Trophoblast cell (in vitro differentiated cells and primary cell): ENCODE measurements around the gene SNRPA1.

Source experiments
- DNase-seq, 2 donors: peaks; one replicate each; pipeline ENCODE4 v3.0.0-alpha.2; 2016
- H2AFZ ChIP-seq: 2 replicates; pipeline ENCODE4 v1.6.1; 2013; ENCODE audit warnings: low read length, moderate library complexity, mild to moderate bottlenecking; ENCODE audit not compliant: insufficient read depth, poor library complexity
- H2AK5ac ChIP-seq: 2 replicates; pipeline ENCODE4 v1.6.1; 2013; ENCODE audit warnings: mild to moderate bottlenecking, low read length
- H2BK120ac ChIP-seq: 2 replicates; pipeline ENCODE4 v1.6.1; 2013; ENCODE audit warnings: low read length, mild to moderate bottlenecking, moderate library complexity; ENCODE audit not compliant: insufficient read depth, poor library complexity
- H2BK12ac ChIP-seq: 2 replicates; pipeline ENCODE4 v1.6.1; 2013; ENCODE audit warnings: mild to moderate bottlenecking, low read length, moderate library complexity
- H2BK5ac ChIP-seq: 2 replicates; pipeline ENCODE4 v1.6.1; 2013; ENCODE audit warnings: low read length, low read depth, moderate library complexity, mild to moderate bottlenecking; ENCODE audit not compliant: poor library complexity
- H3K14ac ChIP-seq: 2 replicates; pipeline ENCODE4 v1.6.1; 2013; ENCODE audit warnings: mild to moderate bottlenecking, low read length
- H3K18ac ChIP-seq: 2 replicates; pipeline ENCODE4 v1.6.1; 2013; ENCODE audit warnings: mild to moderate bottlenecking, low read length
- H3K23ac ChIP-seq: 2 replicates; pipeline ENCODE4 v1.6.1; 2013; ENCODE audit warnings: low read length
- H3K27ac ChIP-seq: 2 replicates; pipeline ENCODE4 v1.5.1; 2013; ENCODE audit warnings: low read depth, mild to moderate bottlenecking, inconsistent platforms, low read length, moderate library complexity
- H3K27me3 ChIP-seq: 2 replicates; pipeline ENCODE4 v1.6.1; 2013; ENCODE audit warnings: inconsistent platforms, mild to moderate bottlenecking, low read length, moderate library complexity; ENCODE audit not compliant: insufficient read depth
- H3K36me3 ChIP-seq, 2 experiments: 1 replicate in 1 of 2; 2 replicates in 1 of 2; pipeline ENCODE4 v1.6.1; 2013; ENCODE audit warnings: low read length in 2 of 2, mild to moderate bottlenecking in 2 of 2, moderate library complexity in 1 of 2; ENCODE audit not compliant: insufficient read depth in 2 of 2, control insufficient read depth in 1 of 2
- H3K4ac ChIP-seq: 2 replicates; pipeline ENCODE4 v1.6.1; 2013; ENCODE audit warnings: low read depth, mild to moderate bottlenecking, low read length, moderate library complexity
- H3K4me1 ChIP-seq, 2 experiments: 1 replicate in 1 of 2; 2 replicates in 1 of 2; pipeline ENCODE4 v1.6.1; 2013; ENCODE audit warnings: low read length in 2 of 2, mild to moderate bottlenecking in 2 of 2, moderate library complexity in 1 of 2; ENCODE audit not compliant: insufficient read depth in 2 of 2, control insufficient read depth in 1 of 2
- H3K4me2 ChIP-seq: 2 replicates; pipeline ENCODE4 v1.6.1; 2013; ENCODE audit warnings: inconsistent platforms, mild to moderate bottlenecking, low read length, moderate library complexity
- H3K4me3 ChIP-seq: 2 replicates; pipeline ENCODE4 v1.5.1; 2013; ENCODE audit warnings: mild to moderate bottlenecking, low read depth, low read length, inconsistent platforms
- H3K79me1 ChIP-seq: one replicate; pipeline ENCODE4 v1.6.1; 2013; ENCODE audit warnings: low read length
- H3K79me2 ChIP-seq: 2 replicates; pipeline ENCODE4 v1.6.1; 2013; ENCODE audit warnings: low read length, mild to moderate bottlenecking; ENCODE audit not compliant: control insufficient read depth, insufficient read depth, poor library complexity
- H3K9ac ChIP-seq: 2 replicates; pipeline ENCODE4 v1.6.1; 2013; ENCODE audit warnings: mild to moderate bottlenecking, low read length
- H3K9me3 ChIP-seq: 2 replicates; pipeline ENCODE4 v1.6.1; 2013; ENCODE audit warnings: low read depth, mild to moderate bottlenecking, control low read depth, inconsistent platforms, low read length; ENCODE audit not compliant: insufficient read depth
- H4K12ac ChIP-seq: 2 replicates; pipeline ENCODE4 v1.6.1; 2013; ENCODE audit warnings: low read depth, mild to moderate bottlenecking, low read length, moderate library complexity
- H4K8ac ChIP-seq: 2 replicates; pipeline ENCODE4 v1.6.1; 2013; ENCODE audit warnings: low read depth, mild to moderate bottlenecking, low read length, moderate library complexity
- H4K91ac ChIP-seq: one replicate; pipeline ENCODE4 v1.6.1; 2013; ENCODE audit warnings: low read depth, mild to moderate bottlenecking, low read length, moderate library complexity
- WGBS: extraction: QIAGEN DNeasy Blood & Tissue Kit; methylation state at CpG from one replicate; pipeline ENCODE4 v1.1.7; 2013; ENCODE audit warnings: missing lambda C conversion rate; ENCODE audit not compliant: insufficient read length, insufficient coverage; ENCODE audit errors: extremely low coverage; 5-methylcytosine and 5-hydroxymethylcytosine counted together

Gene SNRPA1

DNA sequence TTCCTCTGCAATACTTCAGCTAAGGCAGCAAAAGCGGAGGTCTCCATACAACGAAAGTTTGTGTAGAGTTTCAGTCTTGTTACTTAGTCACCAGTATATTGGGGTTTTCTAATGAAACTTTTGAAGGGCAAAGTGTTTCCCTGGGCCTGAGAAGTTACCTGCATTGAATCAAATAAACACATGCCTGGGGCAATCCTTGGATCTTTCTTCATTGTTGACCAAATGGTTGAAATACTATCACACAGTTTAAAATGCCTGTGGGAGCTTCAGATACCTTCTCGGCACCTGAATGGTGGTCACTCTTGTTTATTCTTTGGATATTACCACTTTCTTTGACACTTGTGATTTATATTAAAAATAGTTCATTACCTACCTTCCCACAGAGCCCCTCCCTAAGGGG is 42.2 kb downstream of the SNRPA1 start:
- Histone ChIP-seq H4K12ac (no peak overlapping the region), H3K4ac (no peak overlapping the region), H2BK120ac (no peak overlapping the region), H3K14ac (no peak overlapping the region), H2BK12ac (no peak overlapping the region), H3K4me1 (peaks cover 2 to 3% of the 10 kb centered on the region in 2 experiments), H4K91ac (no peak overlapping the region), H3K36me3 (no peaks in the 10 kb centered on the region), H3K4me2 (peak overlapping the region; percentile 93), H3K23ac (no peak overlapping the region), H3K9ac (no peak overlapping the region), H3K79me2 (peaks cover 5% of the 10 kb centered on the region), H3K27me3 (no peaks in the 10 kb centered on the region), H2AFZ (no peak overlapping the region), H2BK5ac (no peak overlapping the region), H4K8ac (no peak overlapping the region), H2AK5ac (no peak overlapping the region), H3K79me1 (peaks cover 5% of the 10 kb centered on the region), H3K4me3 (no peak overlapping the region), H3K18ac (no peak overlapping the region), H3K9me3 (peaks cover 2% of the 10 kb centered on the region), H3K27ac (no peak overlapping the region)
- WGBS, result no CpG with 5 or more reads among the region's 3 CpGs
- DNase-seq, result peak; percentile 43 to 82

DNA sequence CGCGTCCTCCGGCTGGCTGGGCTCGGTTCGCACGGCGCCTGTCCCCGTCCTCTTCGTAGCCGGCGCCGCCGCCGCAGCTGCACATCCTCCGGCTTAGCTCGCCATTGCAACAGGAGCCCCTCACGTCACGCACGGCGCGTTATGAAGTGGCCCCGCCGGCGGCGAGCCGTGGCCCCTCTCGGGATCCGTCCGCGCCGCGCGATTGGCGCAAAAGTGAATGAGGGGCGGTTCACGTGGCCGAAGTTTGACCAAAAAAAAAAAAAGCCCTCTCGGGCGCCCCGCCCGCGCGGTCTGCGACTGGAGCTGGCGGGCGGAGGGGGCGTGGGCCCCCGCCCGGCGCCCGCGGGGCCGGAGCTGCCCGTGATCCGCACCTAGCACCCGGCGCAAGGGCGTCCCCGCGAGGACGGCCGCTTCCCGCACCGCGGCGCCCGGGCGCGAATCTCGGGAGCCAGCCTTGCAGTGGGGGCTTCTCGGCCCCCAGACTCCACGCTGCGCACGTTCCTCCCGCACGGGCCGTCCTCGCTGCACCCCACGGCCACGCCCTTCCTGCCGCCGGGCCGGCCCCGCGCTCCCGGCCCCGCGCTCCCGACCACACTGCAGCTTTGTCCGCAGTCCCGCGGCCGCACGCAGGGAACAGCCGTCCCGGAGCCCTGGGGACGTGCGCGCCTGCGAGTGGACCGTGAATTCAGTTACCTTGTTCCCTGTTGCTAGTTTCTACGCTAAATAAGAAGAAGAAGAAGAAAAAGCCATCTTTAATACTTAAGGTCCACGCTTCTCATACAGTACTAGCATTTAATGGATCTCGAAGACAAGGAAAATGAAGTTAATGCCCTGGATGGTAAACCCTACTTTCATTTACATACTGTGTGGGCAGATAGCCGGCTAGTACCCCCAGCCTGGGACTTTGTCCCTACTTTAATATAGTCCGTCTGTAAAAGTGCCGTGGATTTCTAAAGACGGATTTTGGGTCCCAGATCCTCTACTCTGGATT is 42.9 kb downstream of the SNRPA1 start, which contains the start of gene CHSY1:
Gene CHSY1, minus strand, starts transcription at position 219 of the 991 bp plus-strand sequence. CDS start 592 bp downstream, outside the sequence.
- Histone ChIP-seq H2AFZ (peak within 1 kb of the TSS; percentile 73), H3K18ac (peak within 1 kb of the TSS; percentile 90), H3K36me3 (no peaks in the 10 kb centered on the region), H2AK5ac (no peak within 1 kb of the TSS), H3K23ac (no peak within 1 kb of the TSS), H3K4me3 (peak within 1 kb of the TSS; percentile 88), H3K79me1 (peaks cover 5% of the 10 kb centered on the region), H3K4me1 (peaks cover 2 to 3% of the 10 kb centered on the region in 2 experiments), H2BK12ac (peak within 1 kb of the TSS; percentile 23), H4K12ac (peak within 1 kb of the TSS; percentile 81), H3K79me2 (peaks cover 6% of the 10 kb centered on the region), H3K4ac (peak within 1 kb of the TSS; percentile 30), H3K27ac (peak within 1 kb of the TSS; percentile 78), H3K27me3 (no peaks in the 10 kb centered on the region), H2BK120ac (peak within 1 kb of the TSS; percentile 75), H3K9ac (peak within 1 kb of the TSS; percentile 78), H3K9me3 (peaks cover 2% of the 10 kb centered on the region), H2BK5ac (peak within 1 kb of the TSS; percentile 28), H3K14ac (peak within 1 kb of the TSS; percentile 67), H4K91ac (peak within 1 kb of the TSS; percentile 76), H3K4me2 (peak within 1 kb of the TSS; percentile 98), H4K8ac (peak within 1 kb of the TSS; percentile 88)
- WGBS, result no CpG with 5 or more reads among the region's 108 CpGs
- peak; percentile 84 to 89 for DNase-seq

DNA sequence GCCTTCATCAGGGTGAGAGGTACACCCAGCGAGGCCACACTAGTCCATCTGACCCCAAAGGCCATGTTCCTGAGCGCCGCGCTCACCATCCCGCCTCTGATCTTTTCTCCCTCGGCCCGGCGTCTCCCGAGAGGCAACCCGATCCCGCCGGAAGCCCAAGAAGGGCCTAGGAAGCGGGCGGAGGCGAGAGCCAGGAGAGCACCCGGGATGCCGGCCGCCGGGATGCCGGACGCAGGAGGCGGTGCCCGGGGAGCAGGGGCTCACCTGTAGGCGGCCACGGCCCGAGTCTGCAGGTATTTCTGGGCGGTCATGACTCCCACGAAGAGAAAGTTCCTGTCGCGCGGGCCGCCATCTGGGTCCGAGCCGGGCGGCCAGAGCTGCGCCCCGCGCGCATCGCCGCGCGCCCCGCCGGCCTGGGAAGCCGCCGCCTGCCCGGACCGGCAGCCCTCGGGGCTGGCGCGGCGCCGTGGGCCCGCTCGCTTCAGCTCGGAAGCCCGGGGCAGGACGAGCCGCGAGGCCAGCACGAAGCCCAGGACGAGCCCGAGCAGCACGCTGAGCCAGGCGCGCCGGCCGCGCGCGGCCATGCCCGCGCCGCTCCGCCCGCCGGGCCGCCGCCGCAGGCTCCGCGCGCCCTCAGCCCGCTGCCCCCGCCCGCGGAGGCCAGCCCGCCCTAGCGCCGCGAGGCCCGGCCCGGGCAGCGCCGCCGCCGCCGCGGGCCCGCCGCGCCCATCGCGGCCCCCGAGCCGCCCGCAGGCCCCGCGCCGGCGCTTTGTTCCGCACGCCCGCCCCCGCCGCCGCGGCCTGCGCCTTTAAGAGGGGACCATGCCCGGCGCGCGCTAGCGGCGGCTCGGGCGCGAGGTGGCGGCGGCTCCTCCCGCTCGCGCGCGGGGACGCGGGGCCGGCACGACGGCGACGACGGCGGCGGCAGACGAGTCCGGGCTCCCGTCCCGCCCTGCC is 43.9 kb downstream of the SNRPA1 start:
- H3K4me1 ChIP-seq, result peaks cover 2 to 3% of the 10 kb centered on the region in 2 experiments
- no peak overlapping the region for H2AK5ac ChIP-seq
- no CpG with 5 or more reads among the region's 150 CpGs for WGBS
- H3K18ac ChIP-seq, result peak overlapping the region; percentile 90
- H2BK120ac ChIP-seq, result peak overlapping the region; percentile 39
- peak overlapping the region; percentile 4 for H2BK5ac ChIP-seq
- no peak overlapping the region for H3K23ac ChIP-seq
- H3K79me2 ChIP-seq, result peaks cover 6% of the 10 kb centered on the region
- peak overlapping the region; percentile 67 for H3K14ac ChIP-seq
- H4K91ac ChIP-seq, result peak overlapping the region; percentile 55
- H3K4me2 ChIP-seq, result peak overlapping the region; percentile 98
- H2BK12ac ChIP-seq, result no peak overlapping the region
- no peaks in the 10 kb centered on the region for H3K36me3 ChIP-seq
- no peaks in the 10 kb centered on the region for H3K27me3 ChIP-seq
- peak overlapping the region; percentile 16 for H3K4ac ChIP-seq
- H3K27ac ChIP-seq, result peak overlapping the region; percentile 78
- peak overlapping the region; percentile 86 for H4K8ac ChIP-seq
- peaks cover 2% of the 10 kb centered on the region for H3K9me3 ChIP-seq
- peaks cover 5% of the 10 kb centered on the region for H3K79me1 ChIP-seq
- peak; percentile 19 to 54 for DNase-seq
- peak overlapping the region; percentile 73 for H3K9ac ChIP-seq
- H4K12ac ChIP-seq, result peak overlapping the region; percentile 81
- peak overlapping the region; percentile 73 for H2AFZ ChIP-seq
- peak overlapping the region; percentile 88 for H3K4me3 ChIP-seq

DNA sequence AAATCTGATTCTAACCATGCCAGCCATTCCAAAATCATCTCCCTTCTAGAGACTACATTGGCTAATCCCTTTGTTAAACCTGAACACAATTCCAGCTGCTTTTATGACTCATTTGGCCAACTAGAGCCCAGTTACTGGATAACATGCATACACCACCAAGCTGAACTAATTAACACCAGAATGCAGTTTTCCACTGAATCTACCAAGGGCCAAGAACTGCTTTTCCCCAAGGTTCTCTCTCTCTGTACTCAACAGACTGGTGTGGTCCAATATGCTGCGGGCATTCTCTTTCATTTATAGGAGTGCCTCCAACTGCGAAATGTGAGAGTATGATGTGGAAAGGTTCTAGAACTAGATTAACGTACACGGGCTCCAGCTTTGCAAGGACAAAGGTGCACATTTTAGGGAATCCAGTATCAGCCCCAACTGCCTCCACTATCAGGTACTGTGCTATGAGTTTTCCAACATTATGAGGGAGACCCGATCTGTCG is 44.7 kb downstream of the SNRPA1 start:
- Histone ChIP-seq H2BK12ac (no peak overlapping the region), H4K12ac (no peak overlapping the region), H3K27ac (no peak overlapping the region), H3K79me1 (peaks cover 5% of the 10 kb centered on the region), H3K18ac (no peak overlapping the region), H3K9ac (peak overlapping the region; percentile 73), H2BK120ac (no peak overlapping the region), H3K4me1 (peaks cover 2 to 3% of the 10 kb centered on the region in 2 experiments), H3K79me2 (peaks cover 6% of the 10 kb centered on the region), H3K4ac (peak overlapping the region; percentile 16), H3K23ac (no peak overlapping the region), H4K8ac (no peak overlapping the region), H2AK5ac (no peak overlapping the region), H4K91ac (no peak overlapping the region), H3K9me3 (peaks cover 2% of the 10 kb centered on the region), H3K27me3 (no peaks in the 10 kb centered on the region), H2BK5ac (no peak overlapping the region), H3K36me3 (no peaks in the 10 kb centered on the region), H3K4me3 (peak overlapping the region; percentile 88), H3K4me2 (peak overlapping the region; percentile 98), H3K14ac (no peak overlapping the region), H2AFZ (no peak overlapping the region)
- DNase-seq, result peak in 1 of 2 donors; percentile 56
- no CpG with 5 or more reads among the region's 6 CpGs for WGBS
